ENCODE data around the gene MGA.

Gene MGA

GRCh38 chr15:41666353-41666920 lies 6.2 kb downstream of the MGA start:
- Histone ChIP-seq H3K27me3 (replicated peaks in 2 of 5; ENCODE audit: control insufficient read depth in 4 of 5, insufficient read depth in 5 of 5, low read length in 4 of 5) (no peaks in the 10 kb centered on the region), H3K36me3 (ENCODE audit: control insufficient read depth in 4 of 4, insufficient read depth in 4 of 4, low read length in 3 of 4) (peaks cover 3 to 20% (median 9%) of the 10 kb centered on the region in 4 experiments), H3K4me3 (ENCODE audit: control insufficient read depth in 1 of 7, extremely low read depth in 1 of 7, insufficient read depth in 4 of 7, low read depth in 2 of 7, low read length in 6 of 7) (no peak overlapping the region), H3K27ac (ENCODE audit: insufficient read depth in 1 of 2, low read depth in 1 of 2, low read length in 2 of 2, poor library complexity in 1 of 2, severe bottlenecking in 2 of 2) (no peak overlapping the region), H3K9me3 (ENCODE audit: control extremely low read depth in 1 of 5, control insufficient read depth in 4 of 5, insufficient read depth in 2 of 5, low read depth in 1 of 5, low read length in 4 of 5) (no peaks in the 10 kb centered on the region), H3K4me1 (ENCODE audit: control extremely low read depth in 1 of 4, control insufficient read depth in 4 of 4, insufficient read depth in 4 of 4, low read length in 3 of 4) (peaks cover 5 to 28% (median 13%) of the 10 kb centered on the region in 4 experiments)
- ChIA-PET CTCF (interaction anchor here (1.5 kb wide), 1 partner anchor 10 kb away, joined by 3 read pairs; no protein-coding TSS in a partner anchor), POLR2A (no interaction called here)
- DNase-seq: no peak
- WGBS (ENCODE audit: insufficient coverage): no CpG with 5 or more reads among the region's 3 CpGs

GRCh38 chr15:41669701-41670100 lies 9.5 kb downstream of the MGA start:
- DNase-seq: peak in 2 of 3 donors; percentile 42 to 49
- 73% methylated on average over 3 of the region's 3 CpGs for WGBS (ENCODE audit: insufficient coverage)
- no peaks in the 10 kb centered on the region for H3K27me3 ChIP-seq (replicated peaks in 2 of 5; ENCODE audit: control insufficient read depth in 4 of 5, insufficient read depth in 5 of 5, low read length in 4 of 5)
- POLR2A ChIA-PET: no interaction called here
- H3K9me3 ChIP-seq (ENCODE audit: control extremely low read depth in 1 of 5, control insufficient read depth in 4 of 5, insufficient read depth in 2 of 5, low read depth in 1 of 5, low read length in 4 of 5): no peaks in the 10 kb centered on the region
- H3K4me3 ChIP-seq (ENCODE audit: control insufficient read depth in 1 of 7, extremely low read depth in 1 of 7, insufficient read depth in 4 of 7, low read depth in 2 of 7, low read length in 6 of 7): no peak overlapping the region
- peaks cover 3 to 20% (median 10%) of the 10 kb centered on the region in 4 experiments for H3K36me3 ChIP-seq (ENCODE audit: control insufficient read depth in 4 of 4, insufficient read depth in 4 of 4, low read length in 3 of 4)
- H3K27ac ChIP-seq (ENCODE audit: insufficient read depth in 1 of 2, low read depth in 1 of 2, low read length in 2 of 2, poor library complexity in 1 of 2, severe bottlenecking in 2 of 2): no peak overlapping the region
- CTCF ChIA-PET: no interaction called here
- H3K4me1 ChIP-seq (ENCODE audit: control extremely low read depth in 1 of 4, control insufficient read depth in 4 of 4, insufficient read depth in 4 of 4, low read length in 3 of 4): peaks cover 0 to 12% (median 4%) of the 10 kb centered on the region in 4 experiments

GRCh38 chr15:41671656-41672648 lies 11.7 kb downstream of the MGA start:
- no peaks in the 10 kb centered on the region for H3K9me3 ChIP-seq (ENCODE audit: control extremely low read depth in 1 of 5, control insufficient read depth in 4 of 5, insufficient read depth in 2 of 5, low read depth in 1 of 5, low read length in 4 of 5)
- no peak for DNase-seq
- no peak overlapping the region for H3K27ac ChIP-seq (ENCODE audit: insufficient read depth in 1 of 2, low read depth in 1 of 2, low read length in 2 of 2, poor library complexity in 1 of 2, severe bottlenecking in 2 of 2)
- H3K27me3 ChIP-seq (replicated peaks in 2 of 5; ENCODE audit: control insufficient read depth in 4 of 5, insufficient read depth in 5 of 5, low read length in 4 of 5): no peaks in the 10 kb centered on the region
- ChIA-PET CTCF (interaction anchor here (0.8 to 1.3 kb wide), 5 partner anchors 8 to 34 kb away, joined by 3 read pairs; partner anchors contain the start of gene MGA), POLR2A (interaction anchor here (0.7 kb wide), 1 partner anchor 119 kb away, joined by 3 read pairs; no protein-coding TSS in a partner anchor)
- H3K4me3 ChIP-seq (ENCODE audit: control insufficient read depth in 1 of 7, extremely low read depth in 1 of 7, insufficient read depth in 4 of 7, low read depth in 2 of 7, low read length in 6 of 7): no peak overlapping the region
- peaks cover 0 to 12% (median 4%) of the 10 kb centered on the region in 4 experiments for H3K4me1 ChIP-seq (ENCODE audit: control extremely low read depth in 1 of 4, control insufficient read depth in 4 of 4, insufficient read depth in 4 of 4, low read length in 3 of 4)
- H3K36me3 ChIP-seq (ENCODE audit: control insufficient read depth in 4 of 4, insufficient read depth in 4 of 4, low read length in 3 of 4): peaks cover 3 to 20% (median 10%) of the 10 kb centered on the region in 4 experiments
- WGBS (ENCODE audit: insufficient coverage): 89% methylated on average over 4 of the region's 7 CpGs

GRCh38 chr15:41675337-41675736 lies 15.1 kb downstream of the MGA start:
- Histone ChIP-seq H3K4me1 (ENCODE audit: control extremely low read depth in 1 of 4, control insufficient read depth in 4 of 4, insufficient read depth in 4 of 4, low read length in 3 of 4) (peaks cover 0 to 8% (median 2%) of the 10 kb centered on the region in 4 experiments), H3K9me3 (ENCODE audit: control extremely low read depth in 1 of 5, control insufficient read depth in 4 of 5, insufficient read depth in 2 of 5, low read depth in 1 of 5, low read length in 4 of 5) (peaks cover 0 to 2% (median 1%) of the 10 kb centered on the region in 5 experiments), H3K27ac (ENCODE audit: insufficient read depth in 1 of 2, low read depth in 1 of 2, low read length in 2 of 2, poor library complexity in 1 of 2, severe bottlenecking in 2 of 2) (no peak overlapping the region), H3K27me3 (replicated peaks in 2 of 5; ENCODE audit: control insufficient read depth in 4 of 5, insufficient read depth in 5 of 5, low read length in 4 of 5) (no peaks in the 10 kb centered on the region), H3K36me3 (ENCODE audit: control insufficient read depth in 4 of 4, insufficient read depth in 4 of 4, low read length in 3 of 4) (peaks cover 0 to 10% (median 3%) of the 10 kb centered on the region in 4 experiments), H3K4me3 (ENCODE audit: control insufficient read depth in 1 of 7, extremely low read depth in 1 of 7, insufficient read depth in 4 of 7, low read depth in 2 of 7, low read length in 6 of 7) (no peak overlapping the region)
- CTCF ChIA-PET: interaction anchor here (0.6 to 1.3 kb wide), 2 partner anchors 11 to 25 kb away, joined by 3 read pairs; no protein-coding TSS in a partner anchor
- no peak for DNase-seq
- POLR2A ChIA-PET: interaction anchor here (0.9 kb wide), 1 partner anchor 15 kb away, joined by 3 read pairs; no protein-coding TSS in a partner anchor
- 100% methylated on average over 2 of the region's 4 CpGs for WGBS (ENCODE audit: insufficient coverage)

- WGBS (ENCODE audit: insufficient coverage): 100% methylated on average over 3 of the region's 4 CpGs
- Histone ChIP-seq H3K27ac (ENCODE audit: insufficient read depth in 1 of 2, low read depth in 1 of 2, low read length in 2 of 2, poor library complexity in 1 of 2, severe bottlenecking in 2 of 2) (no peak overlapping the region), H3K9me3 (ENCODE audit: control extremely low read depth in 1 of 5, control insufficient read depth in 4 of 5, insufficient read depth in 2 of 5, low read depth in 1 of 5, low read length in 4 of 5) (peaks cover 0 to 2% (median 1%) of the 10 kb centered on the region in 5 experiments), H3K4me1 (ENCODE audit: control extremely low read depth in 1 of 4, control insufficient read depth in 4 of 4, insufficient read depth in 4 of 4, low read length in 3 of 4) (no peaks in the 10 kb centered on the region), H3K4me3 (ENCODE audit: control insufficient read depth in 1 of 7, extremely low read depth in 1 of 7, insufficient read depth in 4 of 7, low read depth in 2 of 7, low read length in 6 of 7) (no peak overlapping the region), H3K36me3 (ENCODE audit: control insufficient read depth in 4 of 4, insufficient read depth in 4 of 4, low read length in 3 of 4) (peaks cover 0 to 7% (median 3%) of the 10 kb centered on the region in 4 experiments), H3K27me3 (replicated peaks in 2 of 5; ENCODE audit: control insufficient read depth in 4 of 5, insufficient read depth in 5 of 5, low read length in 4 of 5) (no peaks in the 10 kb centered on the region)
- POLR2A ChIA-PET: no interaction called here
- no peak for DNase-seq
- CTCF ChIA-PET: no interaction called here
Observed at GRCh38 chr15:41678742-41679141, 18.5 kb downstream of the MGA start.

GRCh38 chr15:41683955-41684354 lies 23.8 kb downstream of the MGA start:
- Histone ChIP-seq H3K4me1 (ENCODE audit: control extremely low read depth in 1 of 4, control insufficient read depth in 4 of 4, insufficient read depth in 4 of 4, low read length in 3 of 4) (peaks cover 0 to 8% (median 4%) of the 10 kb centered on the region in 4 experiments), H3K4me3 (ENCODE audit: control insufficient read depth in 1 of 7, extremely low read depth in 1 of 7, insufficient read depth in 4 of 7, low read depth in 2 of 7, low read length in 6 of 7) (no peak overlapping the region), H3K36me3 (ENCODE audit: control insufficient read depth in 4 of 4, insufficient read depth in 4 of 4, low read length in 3 of 4) (peaks cover 0 to 3% (median 0%) of the 10 kb centered on the region in 4 experiments), H3K27me3 (replicated peaks in 2 of 5; ENCODE audit: control insufficient read depth in 4 of 5, insufficient read depth in 5 of 5, low read length in 4 of 5) (no peaks in the 10 kb centered on the region), H3K27ac (ENCODE audit: insufficient read depth in 1 of 2, low read depth in 1 of 2, low read length in 2 of 2, poor library complexity in 1 of 2, severe bottlenecking in 2 of 2) (no peak overlapping the region), H3K9me3 (ENCODE audit: control extremely low read depth in 1 of 5, control insufficient read depth in 4 of 5, insufficient read depth in 2 of 5, low read depth in 1 of 5, low read length in 4 of 5) (peaks cover 0 to 2% (median 1%) of the 10 kb centered on the region in 5 experiments)
- CTCF ChIA-PET: no interaction called here
- no peak for DNase-seq
- POLR2A ChIA-PET: interaction anchor here (0.7 kb wide), 1 partner anchor 67 kb away, joined by 4 read pairs; no protein-coding TSS in a partner anchor
- WGBS (ENCODE audit: insufficient coverage): no CpG with 5 or more reads among the region's 4 CpGs
